ENCODE results near the gene FGB.
A peak's percentile ranks its signal among the peaks of the same experiment; 100 is the strongest.

Gene FGB

DNA sequence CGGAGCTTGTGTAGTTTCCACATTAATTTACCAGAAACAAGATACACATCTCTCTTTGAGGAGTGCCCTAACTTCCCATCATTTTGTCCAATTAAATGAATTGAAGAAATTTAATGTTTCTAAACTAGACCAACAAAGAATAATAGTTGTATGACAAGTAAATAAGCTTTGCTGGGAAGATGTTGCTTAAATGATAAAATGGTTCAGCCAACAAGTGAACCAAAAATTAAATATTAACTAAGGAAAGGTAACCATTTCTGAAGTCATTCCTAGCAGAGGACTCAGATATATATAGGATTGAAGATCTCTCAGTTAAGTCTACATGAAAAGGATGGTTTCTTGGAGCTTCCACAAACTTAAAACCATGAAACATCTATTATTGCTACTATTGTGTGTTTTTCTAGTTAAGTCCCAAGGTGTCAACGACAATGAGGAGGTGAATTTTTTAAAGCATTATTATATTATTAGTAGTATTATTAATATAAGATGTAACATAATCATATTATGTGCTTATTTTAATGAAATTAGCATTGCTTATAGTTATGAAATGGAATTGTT is at the start of gene FGB:
TSS of gene FGB (plus strand) at position 315 of the 558 bp plus-strand sequence. CDS start at position 323, 8 bp downstream.
- no peak for DNase-seq (ENCODE audit: low spot score)

DNA sequence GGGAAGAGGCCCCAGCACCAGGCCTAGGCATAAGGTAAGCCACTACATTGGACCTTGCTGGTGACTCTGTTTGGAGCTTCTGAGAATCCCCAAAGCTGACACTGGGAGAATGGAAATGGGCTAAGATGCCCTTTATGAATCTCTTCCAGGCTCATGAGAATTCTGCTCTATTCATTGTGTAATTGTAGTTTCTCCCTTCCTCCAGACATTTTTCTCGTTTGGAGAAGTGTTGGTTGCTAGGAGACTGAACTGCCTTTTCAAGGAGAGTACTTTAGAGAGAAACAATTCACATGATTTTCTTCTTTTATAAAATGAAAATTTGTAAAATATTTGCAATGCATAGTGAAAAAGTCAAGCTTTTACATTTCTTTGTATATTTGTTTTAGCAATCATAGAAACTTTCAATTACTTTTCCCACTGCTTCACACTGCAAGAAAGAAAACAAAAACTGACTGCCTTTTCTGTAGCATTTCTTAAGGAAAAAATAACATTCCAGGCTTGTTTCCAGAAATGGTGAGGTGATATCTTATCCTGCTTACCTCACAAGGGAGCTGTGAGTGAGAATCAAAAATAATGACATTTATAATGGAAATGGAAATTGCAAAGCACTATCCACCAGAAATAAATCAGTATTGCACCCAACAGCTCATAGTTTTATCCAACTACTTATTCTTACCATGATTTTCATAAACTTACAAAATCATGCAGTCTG is 46.3 kb upstream of the FGB start:
- DNase-seq (ENCODE audit: low spot score): peak; percentile 42

DNA sequence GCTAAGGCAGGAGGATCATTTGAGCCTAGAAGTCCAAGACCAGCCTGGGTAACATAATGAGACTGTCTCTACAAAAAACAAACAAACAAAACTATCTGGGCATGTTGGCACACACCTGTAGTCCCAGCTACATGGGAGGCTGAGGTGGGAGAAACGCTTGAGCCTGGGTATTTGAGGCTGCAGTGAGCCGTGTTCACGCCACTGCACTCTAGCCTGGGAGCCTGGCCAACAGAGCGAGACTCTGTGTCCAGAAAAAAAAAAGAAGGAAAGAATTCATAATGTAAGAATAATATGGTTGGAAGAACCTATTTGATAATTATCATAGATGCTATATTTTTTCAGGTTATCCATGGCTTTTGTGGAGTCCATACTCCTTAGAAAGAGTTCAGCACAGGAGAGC is 45.2 kb upstream of the FGB start:
- DNase-seq (ENCODE audit: low spot score): no peak

DNA sequence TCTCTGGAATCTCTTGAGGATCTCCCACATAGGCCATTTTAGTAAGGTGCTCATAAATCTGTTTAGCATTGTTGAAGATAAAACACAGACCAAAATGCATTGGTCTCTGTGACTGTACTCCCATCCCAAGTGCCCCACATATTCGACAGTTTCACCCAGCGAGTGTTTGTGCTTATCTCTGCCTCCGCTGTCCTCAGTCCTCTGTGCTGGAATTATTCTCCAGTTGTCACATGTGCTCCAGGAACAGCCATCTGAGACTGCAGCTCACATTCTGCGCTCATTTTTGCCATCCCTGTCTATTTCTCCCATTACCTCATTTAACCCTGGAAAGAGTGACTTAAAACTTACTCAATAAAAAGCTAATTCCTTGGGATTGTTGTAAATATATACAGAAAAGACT is 43.6 kb upstream of the FGB start:
- DNase-seq (ENCODE audit: low spot score): no peak

DNA sequence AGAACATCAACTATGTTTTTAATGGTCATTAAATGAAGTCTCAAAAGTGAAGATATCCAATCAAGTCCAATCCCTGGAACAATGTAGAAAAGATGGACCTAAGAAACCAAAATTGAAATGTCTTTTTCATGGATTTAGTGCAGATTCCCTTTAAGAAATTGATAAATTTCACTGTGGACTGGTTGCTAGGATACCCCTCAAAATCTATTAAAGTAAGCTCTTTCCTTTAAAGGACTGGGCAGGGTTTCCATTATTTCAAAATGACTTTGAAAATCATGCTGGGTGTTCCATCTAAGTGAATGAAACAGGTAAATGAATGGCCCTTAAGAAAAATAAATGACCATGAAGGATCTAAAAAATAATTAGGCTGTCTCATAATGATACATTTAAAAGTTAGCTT is 41.2 kb upstream of the FGB start:
- no peak for DNase-seq (ENCODE audit: low spot score)

DNA sequence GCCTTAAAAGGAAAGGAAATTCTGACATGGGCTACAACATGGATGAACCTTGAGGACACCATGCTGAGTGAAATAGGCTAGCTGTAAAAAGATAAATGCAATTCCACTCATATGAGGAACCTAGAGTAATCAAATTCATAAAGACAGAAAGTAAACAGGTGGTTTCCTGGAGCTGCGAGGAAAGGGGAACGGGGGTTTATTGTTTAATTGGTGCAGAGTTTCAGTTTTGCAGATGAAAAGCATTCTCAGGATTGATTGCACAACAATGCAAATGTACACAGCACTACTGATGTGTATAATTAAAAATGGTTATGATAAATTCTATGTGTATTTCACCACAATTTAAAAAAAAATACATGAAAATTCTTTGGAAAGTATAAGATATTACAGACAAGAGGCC is 36.7 kb upstream of the FGB start:
- DNase-seq (ENCODE audit: low spot score): no peak

DNA sequence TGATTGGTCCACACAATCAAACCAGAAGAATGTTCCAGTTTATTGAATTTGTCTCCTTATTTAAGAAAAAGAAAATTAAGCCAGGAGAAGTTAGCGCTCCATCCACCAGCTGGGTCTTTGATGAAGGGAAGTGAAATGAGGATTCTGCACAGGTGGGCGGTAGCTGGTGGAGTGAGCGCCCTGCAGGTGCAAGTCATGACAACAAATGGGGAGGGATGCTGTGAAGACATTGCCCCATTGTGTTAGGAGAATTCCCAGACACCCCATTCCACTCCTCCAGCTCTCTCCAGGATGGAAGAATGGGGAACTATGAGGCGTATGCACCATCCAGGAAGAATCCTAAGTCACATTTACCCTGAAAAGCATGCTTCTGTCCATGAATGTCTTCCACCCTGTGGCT is 35.5 kb upstream of the FGB start:
- DNase-seq (ENCODE audit: low spot score): no peak

DNA sequence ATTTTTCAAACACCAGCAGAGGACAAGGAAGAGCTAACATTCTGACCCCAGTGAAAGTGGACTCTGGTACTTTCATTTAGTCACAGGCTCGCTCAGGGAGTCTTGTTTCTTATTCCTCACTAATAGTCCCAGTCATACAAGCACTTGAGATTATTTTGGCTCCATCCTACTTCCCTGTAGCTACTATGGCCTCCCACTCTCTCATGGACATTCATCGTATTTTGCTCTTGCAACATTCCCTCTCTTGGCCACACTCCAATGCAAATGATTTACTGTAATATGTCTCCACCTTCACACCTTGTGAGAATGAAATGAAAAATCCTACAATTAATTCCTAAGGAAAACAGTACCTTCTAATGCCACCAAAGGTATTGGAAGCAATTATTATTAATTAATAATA is 33.9 kb upstream of the FGB start:
- DNase-seq (ENCODE audit: low spot score): no peak

DNA sequence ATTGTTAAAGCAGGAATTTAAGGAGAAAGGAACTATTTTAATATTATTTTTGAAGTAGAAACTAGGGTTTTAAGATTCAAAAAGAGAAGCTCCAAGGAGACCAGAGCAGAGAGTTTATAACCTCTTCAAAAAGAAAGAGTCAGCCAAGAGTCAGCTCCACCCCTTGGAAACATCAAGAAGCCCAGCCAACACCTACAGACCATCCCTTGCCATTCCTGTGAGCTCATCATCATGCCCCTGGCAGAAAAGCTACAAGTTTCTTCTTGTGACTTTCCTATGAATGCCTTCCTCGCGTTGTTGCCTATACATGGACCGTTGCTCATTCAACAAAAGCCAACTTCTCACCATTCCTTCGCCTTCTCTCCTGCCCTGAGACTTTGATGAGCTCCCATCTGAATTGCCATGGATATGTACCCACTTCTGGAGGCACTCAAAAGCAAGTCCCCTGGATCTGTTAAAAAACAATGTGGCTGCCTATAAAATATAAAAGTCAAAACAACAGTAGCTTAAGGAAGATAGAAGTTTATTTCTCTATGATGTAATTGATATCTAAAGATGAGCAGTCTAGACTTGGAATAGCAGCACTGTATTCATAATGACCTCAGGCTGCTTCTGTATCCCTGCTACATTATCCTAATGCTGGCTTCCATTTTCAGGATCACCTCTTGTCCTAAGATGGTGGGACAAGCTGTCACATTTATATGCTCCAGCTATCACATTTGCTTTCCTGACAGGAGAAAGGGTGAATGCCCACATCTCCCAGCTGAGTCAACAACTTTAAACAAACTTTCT is 32.9 kb upstream of the FGB start:
- DNase-seq (ENCODE audit: low spot score): no peak

DNA sequence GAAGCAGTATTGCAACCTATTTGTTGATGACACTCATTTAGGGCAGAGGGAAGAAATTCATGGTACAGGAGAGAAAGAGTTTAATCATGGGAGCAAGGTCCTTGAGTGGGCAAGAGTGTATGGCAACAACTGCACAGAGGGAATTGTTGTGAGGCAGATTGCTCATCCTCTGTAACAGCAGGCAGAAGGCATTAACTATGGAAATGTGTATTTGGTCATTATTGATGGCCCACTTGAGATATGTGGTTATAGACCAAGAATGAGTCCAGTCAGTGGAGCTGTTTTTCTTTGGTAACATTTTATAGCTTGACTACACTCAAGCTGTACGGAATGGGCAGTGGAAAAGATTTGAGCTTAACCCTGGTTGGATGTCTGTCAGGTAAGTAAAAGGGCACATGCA is 28.5 kb upstream of the FGB start:
- no peak for DNase-seq (ENCODE audit: low spot score)

DNA sequence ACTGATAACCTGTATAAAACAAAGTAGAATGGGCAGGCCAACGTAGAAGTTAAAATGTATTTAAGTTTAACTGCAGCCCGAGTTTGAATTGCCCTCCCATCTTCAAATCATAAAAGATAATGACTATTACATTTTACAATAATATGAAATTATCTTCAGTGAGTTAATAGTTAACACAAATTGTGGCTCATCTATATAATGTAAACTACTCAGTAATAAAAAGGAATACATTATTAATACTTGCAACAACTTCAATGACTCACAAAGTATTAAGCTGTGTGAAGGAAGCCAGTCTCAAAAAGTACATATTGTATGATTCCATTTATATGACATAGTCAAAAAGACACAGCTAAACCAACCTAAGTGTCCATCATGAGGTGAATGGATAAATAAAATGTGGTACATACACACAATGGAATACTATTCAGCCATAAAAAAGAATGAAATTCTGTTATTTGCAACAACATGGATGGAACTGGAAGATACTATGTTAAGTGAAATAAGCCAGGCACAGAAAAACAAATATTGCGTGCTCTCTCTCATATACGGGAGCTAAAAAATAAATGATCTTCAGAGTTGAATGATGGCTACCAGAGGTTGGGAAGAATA is 20.4 kb upstream of the FGB start:
- no peak for DNase-seq (ENCODE audit: low spot score)

DNA sequence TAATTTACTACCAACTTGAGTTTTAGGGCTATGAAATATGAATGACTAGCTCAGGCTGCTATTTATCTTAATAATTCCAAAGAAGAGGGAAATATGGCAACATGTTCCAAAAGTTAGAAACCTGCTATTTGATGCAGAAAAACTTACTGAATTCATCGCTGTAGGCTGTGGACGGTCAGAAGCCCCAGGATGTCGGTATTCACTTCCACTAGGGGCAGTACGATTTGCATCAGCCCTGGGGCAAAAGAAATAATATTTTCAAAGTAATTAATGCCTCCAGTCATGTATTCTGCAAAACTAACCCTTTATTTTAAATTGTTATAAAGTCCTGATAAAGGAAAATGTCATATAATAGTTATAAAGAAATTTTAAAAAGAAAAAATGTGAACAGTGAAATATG is 17.1 kb upstream of the FGB start:
- DNase-seq (ENCODE audit: low spot score): no peak

DNA sequence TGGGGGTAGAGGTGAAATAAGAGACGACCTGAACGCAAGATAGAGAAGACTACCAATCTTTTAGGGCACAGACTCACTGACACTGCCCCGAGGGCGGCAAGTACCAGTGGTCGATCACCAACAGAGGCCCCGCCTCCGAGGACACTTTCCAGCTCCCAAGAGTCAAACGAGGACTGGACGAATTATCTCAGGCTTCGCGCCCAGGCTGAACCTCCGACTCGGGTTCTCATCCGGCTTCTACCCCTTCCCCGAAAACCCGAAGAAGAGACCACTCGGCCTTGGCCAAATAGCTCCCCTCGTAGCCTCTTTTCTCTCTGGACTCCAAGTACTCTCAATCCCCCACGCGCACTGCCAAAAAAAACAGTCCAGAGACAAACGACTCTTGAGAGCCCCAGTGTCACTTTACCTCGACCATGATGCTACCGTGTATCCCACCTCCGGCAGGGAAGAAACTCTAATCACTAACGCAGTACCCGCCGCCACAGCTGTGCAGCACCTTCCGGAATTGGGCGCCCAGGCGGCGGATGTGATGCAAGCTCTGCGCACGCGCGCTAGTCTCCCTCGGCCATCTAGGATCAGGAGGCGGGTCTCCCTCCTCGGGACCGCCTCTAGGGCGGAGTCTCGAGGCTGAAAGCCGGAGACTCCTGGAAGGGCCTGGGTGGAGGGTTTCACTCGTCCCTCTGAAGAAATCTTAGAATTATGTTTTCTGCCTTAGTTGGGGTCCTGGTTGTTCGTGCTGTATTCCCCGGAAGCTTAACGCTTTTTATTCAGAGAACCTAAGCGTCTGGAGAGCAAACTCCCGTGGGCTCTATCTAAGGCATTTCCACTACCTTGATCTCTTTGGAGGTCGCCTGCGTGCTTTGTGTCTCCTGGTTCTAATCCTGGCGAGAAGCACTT is 12.7 kb upstream of the FGB start, which contains the start of gene PLRG1:
TSS of gene PLRG1 (minus strand) at position 507 of the 897 bp plus-strand sequence. CDS start at position 415, 92 bp downstream.
- peak; percentile 97 for DNase-seq (ENCODE audit: low spot score)

DNA sequence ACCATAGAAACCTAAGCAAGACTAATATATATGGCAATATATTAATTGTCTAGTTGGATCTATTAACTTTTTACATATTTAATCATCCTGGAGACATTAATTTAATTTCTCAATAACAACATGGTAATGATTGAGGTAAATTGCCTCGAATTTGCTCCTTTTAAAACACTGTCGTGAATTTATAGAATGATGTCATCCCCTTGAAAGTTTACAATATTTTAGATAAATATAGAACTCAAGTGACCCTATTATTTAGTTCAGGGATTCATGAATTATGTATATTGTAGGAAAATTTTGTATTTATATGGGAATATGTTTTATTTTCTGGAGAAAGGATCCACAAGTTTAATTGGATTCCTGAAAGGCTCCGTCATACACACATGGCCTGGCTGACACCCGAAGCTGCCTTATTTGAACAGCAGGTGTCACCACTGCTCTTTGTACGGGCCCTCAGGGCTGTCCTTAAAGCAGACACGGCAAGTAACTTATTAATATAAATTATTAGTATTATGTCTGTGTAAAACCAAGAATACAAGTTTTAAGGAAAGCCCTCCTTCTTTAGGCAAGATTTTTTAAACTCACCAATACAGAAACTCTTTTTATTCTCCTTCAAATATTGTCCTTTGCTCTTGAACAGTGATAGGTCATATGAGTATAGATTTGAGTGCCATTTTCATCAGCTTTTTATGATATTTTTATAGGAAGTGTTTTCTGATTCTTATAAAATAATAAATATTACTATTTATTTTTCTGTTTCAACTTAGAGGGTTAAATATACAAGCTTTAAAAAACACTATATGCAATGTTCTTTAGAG is 10.7 kb upstream of the FGB start:
- DNase-seq (ENCODE audit: low spot score): peak; percentile 91

DNA sequence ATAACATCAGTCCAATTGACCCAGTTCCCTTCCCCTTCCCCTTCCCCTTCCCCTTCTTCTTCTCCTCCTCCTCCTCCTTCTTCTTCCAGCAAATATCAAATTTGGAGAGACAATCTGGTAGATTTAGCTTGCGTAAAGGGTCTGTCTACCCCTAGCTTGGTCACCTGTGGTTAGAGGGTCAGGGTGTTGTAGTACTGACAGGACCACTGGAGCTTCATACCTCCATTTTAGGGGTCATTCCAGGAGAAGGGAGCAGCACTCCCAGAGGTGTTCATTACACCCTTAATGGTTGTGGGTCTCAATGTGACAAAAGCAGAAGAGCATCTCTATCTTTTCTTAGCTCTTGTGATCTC is 3.7 kb upstream of the FGB start:
- no peak for DNase-seq (ENCODE audit: low spot score)

DNA sequence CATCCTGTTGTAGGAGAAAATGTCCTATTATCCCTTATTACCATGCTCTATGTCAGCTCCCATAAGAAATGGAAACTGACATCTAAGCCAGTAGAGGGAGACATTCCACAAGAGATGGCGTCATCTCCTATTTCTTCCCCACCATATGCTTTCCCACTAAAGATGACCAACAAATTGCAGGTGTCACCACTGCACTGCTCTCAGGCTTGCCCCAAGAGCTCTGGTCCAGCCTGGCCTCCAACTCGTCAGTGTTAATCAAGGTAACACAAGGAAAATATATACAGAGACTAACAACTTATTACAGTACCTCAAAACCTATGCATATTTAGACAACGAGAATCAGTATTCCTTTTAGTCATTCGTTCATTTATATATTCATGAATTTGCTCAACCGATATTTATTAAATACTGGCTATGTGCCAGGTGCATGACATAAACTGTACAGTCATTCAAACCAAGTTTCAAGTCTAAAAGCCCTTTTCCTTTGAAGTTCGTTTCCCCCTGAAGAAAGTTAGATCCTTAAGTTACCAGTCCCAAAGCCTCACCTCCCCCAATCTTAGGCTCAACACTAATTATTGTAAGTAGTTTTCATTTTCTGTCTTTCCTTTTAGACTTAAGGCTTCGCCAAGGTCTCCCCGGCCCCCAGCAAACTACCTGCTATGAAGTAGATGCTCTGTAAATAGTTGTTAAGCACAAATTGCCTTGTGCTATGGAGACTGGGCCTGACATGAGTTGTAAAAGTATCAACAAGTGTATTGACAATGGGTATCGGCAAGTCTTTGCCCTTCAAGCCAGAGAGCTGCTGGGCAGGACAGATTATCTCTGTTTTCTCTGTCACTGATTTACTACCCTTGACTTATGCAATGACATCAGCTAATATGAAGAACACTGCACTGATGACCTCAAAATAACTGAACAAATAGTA is 3.1 kb upstream of the FGB start:
- peak; percentile 36 for DNase-seq (ENCODE audit: low spot score)

DNA sequence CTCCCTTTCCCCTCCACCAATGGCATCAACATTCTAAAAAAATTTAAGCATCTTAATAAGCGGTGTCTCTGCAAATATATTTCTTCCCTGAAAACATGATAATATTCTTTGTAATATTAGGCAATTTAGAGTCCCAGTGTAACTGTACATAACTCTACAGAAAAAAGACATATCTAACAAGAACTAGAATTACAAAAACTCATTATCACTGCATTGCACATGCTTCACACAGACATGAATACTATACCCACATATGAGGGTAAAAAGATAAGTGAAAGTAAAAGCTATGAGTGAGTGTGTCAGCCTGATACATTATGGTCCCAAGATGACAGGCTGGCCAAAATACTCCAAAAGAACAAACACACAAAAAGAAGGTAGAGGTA is 2.4 kb upstream of the FGB start:
- no peak for DNase-seq (ENCODE audit: low spot score)

DNA sequence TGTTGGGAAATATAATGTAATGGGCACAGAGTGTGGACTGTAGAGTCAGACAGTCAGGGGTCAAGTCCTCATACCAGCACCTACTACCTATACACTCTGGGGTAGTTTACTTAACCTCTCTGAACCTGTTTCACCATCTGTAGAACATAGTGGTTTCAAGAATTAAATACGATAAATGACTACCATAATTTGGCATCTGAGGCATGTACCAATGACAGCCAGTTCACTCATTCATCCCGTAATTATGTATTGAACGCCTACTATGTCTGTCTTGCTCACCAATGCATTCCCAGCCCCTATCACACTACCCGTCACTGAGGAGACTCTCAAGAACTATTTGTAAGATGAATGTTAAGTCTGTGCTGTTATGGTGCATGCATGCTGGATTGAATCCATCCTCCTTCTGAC is 2.0 kb upstream of the FGB start:
- DNase-seq (ENCODE audit: low spot score): no peak

DNA sequence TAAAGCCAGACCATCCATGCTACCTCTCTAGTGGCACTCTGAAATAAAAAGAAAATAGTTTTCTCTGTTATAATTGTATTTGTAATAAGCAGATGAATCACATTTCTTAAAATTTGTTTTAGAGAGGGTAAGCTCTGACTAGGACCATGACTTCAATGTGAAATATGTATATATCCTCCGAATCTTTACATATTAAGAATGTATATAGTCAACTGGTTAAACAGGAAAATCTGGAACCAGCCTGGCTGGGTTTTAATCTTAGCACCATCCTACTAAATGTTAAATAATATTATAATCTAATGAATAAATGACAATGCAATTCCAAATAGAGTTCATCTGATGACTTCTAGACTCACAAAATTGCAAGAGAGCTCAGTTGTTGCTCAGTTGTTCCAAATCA is 1.5 kb downstream of the FGB start:
- no peak for DNase-seq (ENCODE audit: low spot score)

DNA sequence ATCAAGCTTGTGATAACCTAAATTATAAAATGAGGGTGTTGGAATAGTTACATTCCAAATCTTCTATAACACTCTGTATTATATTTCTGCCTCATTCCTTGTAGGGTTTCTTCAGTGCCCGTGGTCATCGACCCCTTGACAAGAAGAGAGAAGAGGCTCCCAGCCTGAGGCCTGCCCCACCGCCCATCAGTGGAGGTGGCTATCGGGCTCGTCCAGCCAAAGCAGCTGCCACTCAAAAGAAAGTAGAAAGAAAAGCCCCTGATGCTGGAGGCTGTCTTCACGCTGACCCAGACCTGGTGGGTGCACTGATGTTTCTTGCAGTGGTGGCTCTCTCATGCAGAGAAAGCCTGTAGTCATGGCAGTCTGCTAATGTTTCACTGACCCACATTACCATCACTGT is 2.9 kb downstream of the FGB start:
- no peak for DNase-seq (ENCODE audit: low spot score)
